GM18498 (cell line): ENCODE measurements around the gene LIMCH1.
"Not testable (repeated sequence)": the region's sequence is repeated elsewhere in the genome, so short reads cannot be mapped to it uniquely, and the experiment has no call there.

Experiments
- ATAC-seq: cut with Tn5 transposase; IDR thresholded peaks from one replicate; pipeline ENCODE4 v1.9.1; 2021; ENCODE audit warnings: mild to moderate bottlenecking, moderate library complexity; ENCODE audit not compliant: unreplicated experiment

Gene LIMCH1

GRCh38 chr4:41719417-41719816 lies 181.5 kb downstream of the LIMCH1 start:
- no peak for ATAC-seq

DNA sequence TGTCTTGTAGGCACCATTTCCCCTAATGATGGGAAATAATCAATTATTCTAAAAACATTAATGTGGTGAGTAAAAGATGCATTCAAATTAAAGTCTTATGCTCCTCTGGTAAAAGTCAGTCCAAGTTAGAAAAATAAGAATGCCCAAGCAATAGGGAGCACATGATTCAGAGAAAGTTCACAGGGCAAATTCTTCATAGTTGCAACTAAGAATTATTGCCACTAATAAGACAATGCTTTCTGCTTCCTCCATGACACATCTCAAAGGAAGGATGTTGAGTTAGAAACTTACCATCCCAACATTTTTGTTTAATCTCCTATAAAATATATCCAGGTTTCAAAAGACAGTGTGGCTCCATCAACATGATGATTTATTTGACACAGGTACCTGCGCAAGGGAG lies 184.2 kb downstream of the LIMCH1 start:
- no peak for ATAC-seq

- no peak for ATAC-seq
Observed at GRCh38 chr4:41723286-41723685, 185.3 kb downstream of the LIMCH1 start.

DNA sequence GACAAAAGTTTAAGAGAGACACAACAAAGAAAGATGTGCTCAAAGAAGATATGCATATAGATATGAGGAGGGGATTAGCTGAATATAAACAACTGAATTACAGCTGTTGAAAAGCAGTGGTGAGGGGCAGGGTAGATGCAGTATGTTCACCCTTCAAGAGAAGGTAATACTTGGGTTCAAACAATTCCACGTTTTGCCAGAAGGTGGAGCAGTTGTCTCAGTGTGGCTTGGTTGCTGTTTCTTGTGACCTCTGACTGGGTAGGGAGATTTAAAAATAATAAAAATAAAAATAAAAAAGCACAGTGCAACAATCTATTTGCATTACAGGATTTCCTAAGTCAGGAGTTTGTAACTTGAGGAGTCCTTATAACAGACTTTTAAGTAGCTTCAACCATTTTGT lies 187.3 kb downstream of the LIMCH1 start:
- ATAC-seq: no peak

- ATAC-seq: no peak
Observed at GRCh38 chr4:41727861-41728572, 190.1 kb downstream of the LIMCH1 start.

DNA sequence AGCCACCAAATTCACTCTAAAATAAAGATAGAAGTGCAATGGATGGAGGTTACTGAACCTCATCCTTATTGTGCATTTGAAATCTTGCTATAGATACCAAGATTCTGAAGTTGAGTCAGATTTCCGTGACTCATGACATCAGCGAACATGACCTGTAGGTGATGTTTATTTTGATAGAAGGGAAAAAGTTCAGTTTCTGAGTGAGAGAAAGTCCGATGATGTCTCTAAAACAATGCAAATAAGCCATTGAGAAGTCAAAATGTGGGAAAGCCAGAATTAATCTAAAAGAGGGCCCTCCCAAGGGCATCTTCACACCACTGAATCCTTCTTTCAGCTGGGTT lies 190.6 kb downstream of the LIMCH1 start:
- no peak for ATAC-seq

DNA sequence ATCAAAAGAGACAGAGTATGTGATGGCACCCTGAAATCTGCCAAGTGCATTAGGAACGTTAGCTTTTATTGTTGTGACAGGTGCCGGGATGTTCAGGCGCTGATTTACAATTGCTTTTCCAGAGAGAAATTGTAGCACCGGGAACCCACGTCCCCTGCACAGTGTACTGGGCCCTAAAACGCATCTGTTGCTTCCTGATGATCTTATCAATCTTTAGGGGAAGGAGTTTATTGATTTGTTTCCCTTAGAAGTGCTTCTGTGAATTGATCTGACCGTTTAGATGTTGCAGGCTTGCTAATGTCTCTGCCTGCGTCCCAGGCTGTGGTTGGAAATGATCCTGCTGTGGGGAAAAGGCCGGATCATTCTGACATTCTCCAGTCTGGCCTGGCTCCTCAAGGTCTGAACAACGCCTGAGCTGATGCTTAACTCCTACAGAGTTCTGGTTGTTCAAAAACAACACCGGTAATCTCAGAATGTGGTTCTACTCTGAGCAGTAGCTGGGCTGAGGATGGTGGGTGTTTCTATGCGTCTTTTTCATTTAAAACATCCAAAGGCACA lies 193.7 kb downstream of the LIMCH1 start:
- ATAC-seq: no peak

DNA sequence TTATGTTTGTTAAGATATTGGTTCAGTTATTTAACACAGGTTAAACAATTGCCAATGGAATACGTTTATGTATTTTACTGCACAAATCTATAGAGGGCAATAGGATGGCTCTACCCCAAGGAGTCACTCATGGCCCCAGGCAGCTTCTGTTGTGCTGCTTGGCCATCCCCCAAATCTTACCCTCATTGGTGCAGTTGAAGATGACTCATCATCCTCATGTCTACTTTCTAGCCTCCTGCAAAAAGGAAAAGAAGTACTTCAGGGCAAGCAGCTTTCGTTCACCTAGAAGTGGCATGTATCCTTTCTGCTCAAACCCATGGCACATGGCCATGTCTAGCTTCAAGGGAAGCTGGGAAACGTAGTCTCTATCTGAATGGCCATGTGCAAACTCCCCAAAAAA lies 196.4 kb downstream of the LIMCH1 start:
- no peak for ATAC-seq

GRCh38 chr4:41737491-41737890 lies 199.5 kb downstream of the LIMCH1 start:
- ATAC-seq: not testable (repeated sequence)

- ATAC-seq: no peak
Observed at GRCh38 chr4:41741354-41741753, 203.4 kb downstream of the LIMCH1 start.

GRCh38 chr4:41744572-41745291 lies 206.8 kb downstream of the LIMCH1 start:
- ATAC-seq: no peak

DNA sequence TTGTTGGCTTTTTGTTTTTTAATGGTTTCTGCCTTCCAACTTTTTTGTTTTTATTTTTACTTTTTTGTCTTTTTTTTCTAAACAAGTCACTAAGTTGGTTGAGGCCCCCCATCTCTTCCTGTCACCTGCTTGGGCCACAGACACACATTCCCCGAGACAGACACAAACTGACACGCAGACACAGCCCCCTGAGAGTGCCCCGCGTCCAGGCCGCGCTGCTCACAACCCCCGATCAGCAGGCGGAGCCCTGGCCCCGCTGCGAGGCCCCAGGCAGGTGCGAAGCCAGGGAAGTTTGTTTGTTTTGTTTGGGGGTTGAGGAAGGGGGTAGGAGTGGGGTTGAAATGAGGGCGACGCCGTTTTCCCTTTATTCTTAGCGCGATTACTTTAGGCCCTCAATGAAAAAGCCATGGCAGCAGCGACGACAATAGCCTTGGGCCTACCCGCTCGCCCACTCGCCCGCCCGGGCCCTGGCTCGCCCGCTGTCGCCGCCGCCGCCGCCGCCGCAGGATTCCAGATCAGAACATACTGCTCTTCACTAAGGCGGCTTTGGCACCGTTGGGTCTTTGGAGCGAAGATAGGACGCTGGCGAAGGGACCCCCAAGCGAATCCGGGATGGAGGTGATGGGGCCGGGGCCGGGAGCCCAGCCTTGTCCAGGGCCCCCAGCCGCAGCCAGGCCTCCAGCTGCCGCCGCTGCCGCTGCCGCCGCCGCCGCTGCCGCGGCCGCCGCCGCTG lies 207.5 kb downstream of the LIMCH1 start:
- ATAC-seq: no peak

DNA sequence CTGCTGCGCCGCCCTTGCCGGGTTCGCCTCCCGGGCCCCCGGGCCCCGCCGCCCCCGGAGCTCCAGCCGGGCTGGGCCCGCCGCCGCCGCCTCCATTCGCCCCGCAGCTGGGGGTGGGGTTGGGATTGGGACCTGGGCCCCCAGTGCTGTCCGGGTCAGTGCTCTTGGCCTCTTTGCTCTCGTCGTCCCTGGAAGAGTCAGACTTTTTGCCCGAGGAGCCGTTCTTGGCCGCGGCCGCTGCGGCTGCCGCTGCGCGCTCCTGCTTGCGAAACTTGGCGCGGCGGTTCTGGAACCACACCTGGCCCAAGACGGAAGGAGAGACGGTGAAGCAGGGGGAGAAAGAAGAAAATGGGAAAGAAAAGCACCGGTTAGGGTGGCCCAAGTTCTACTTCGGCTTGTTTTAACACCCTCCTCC lies 208.1 kb downstream of the LIMCH1 start:
- no peak for ATAC-seq

DNA sequence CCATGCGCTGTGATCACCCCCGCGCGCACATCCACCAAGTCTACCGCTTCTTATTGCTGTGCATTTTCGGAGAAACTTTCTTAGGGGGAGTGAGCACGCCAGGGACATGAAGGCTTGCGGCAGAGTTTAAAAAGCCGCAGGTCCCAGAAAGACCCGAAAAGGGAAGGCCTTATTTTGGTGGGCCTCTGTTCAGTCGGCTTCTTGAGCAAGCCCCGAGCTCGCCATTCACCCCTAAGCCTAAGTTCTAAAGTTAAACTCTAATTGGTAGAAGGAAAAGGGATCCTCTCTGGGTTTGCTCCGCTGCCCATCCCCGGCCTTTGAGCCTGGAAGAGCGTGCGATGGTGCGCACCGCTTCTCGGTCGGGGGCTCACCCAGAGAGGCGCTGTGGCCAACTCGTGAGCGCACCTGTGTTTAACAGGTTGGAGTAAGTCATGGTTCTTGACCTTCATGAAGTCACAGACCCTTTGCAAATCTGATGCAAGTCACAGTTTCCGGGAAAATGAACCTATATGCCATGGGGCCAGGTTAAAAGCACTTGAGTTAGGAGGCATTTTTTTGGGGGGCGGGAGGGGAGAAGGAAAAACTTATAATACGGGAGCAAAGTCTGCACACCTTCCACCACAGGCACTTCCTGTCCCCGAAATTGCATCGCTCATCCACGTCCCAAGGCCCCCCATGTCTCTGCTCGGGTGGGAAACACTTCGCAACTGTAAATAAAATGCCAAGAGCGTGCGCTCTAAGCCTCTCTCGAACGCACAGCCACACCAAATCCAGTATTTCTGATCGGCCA lies 208.7 kb downstream of the LIMCH1 start:
- ATAC-seq: no peak

GRCh38 chr4:41747230-41748055 lies 209.5 kb downstream of the LIMCH1 start:
- ATAC-seq: no peak

DNA sequence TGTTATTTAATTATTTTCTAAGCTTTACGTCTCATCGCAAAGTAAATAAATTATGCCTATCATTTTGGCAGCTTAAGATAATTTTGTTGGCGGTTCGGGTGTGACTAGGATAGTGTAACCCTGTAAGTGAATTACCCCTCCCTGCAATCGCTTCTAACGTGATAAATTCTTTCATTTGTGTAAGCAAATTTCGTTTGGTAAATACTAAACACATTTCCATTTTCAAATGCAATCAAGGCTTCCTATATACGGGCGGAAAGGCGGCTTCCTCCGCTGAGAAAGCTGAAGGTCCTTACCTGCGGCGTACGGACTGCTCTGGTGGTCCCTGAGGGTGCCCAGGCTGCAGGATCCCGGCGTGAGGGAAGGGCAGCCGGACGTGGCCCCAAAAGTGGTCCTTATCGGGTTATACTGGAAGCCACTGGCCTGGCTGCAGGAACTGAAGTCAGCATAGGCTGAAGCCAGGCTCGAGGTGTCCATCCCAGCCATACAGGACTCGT lies 210.2 kb downstream of the LIMCH1 start:
- ATAC-seq: no peak

DNA sequence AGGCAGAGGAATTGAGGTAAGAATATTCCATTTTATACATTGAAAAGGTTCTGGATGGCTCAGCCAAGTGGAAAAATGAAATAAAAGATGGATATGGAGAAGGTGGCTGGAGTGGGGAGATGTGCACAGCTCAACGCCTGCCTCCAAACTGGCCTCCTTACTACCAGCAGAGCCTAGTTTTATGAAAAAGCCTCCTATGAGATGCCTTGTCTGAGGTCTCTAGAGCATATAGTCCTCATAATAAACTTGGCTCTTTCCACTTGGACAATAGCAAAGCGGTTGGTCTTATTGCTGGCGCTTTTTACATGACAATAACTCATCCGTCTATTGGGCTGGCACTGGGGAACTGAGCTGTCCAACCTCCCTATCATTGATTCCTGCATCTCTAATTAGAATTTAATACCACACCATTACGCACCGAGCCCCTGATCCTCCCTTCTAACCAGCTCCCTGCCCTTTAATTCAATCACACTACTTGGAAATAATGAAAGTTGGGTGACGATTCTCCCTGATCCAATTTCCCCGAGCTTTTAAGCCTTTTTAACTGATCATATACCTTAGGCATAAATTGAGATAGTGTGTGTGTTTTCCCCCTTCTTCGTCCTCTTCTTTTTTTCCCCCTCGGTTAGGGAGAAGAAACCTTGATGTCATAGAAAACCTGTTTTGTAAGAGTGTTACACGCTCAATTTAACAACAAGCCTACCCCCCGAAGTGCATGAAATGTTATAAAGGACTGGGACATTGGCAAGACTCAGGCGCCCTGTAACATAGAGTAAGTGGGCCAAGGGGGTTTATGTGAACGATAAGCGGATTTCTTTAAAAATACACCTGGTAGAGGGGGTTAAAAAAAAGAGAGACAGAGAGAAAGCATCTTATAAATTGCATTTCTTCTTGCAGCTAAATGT lies 210.9 kb downstream of the LIMCH1 start, which contains the start of gene PHOX2B:
Gene PHOX2B, minus strand, starts transcription at position 155 of the 905 bp plus-strand sequence. Its CDS starts 115 bp downstream, at position 40.
- no peak for ATAC-seq

DNA sequence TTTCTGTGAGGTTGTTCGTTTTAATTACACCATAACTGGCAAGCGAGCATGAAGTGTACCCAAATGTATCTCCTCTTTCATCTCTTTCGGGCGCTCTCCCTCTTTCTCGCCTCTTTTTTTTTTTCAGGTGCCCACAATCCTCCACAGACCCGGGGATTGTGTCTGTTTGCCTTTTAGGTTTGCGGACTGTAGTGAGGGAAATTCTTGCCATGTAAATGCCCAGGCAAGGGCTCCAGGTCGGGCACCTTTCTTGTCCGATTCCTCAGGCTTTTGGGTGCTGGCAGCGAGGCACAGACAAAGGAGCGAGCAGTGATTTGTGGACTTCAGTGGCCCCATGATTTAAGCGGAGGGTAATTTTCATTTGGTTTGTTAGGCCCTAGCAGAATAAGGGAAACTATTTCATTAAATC lies 211.7 kb downstream of the LIMCH1 start:
- no peak for ATAC-seq
